BJ (cell line): ENCODE measurements around the gene SEC23A. TPM values are rescaled to one million over a fixed set of nuclear protein-coding genes. Genes with fewer than 3 reads are reported as not detected.
"Not testable (repeated sequence)": the region's sequence is repeated elsewhere in the genome, so short reads cannot be mapped to it uniquely, and the experiment has no call there.

Experiments
- CTCF ChIA-PET: fragments of 350-600 bp; formaldehyde crosslinking; extraction: SDS; loops from one replicate; lab custom pipeline; 2021; ENCODE audit warnings: antibody characterized with exemption, inconsistent platforms; lab: Yijun Ruan, JAX
- POLR2A ChIA-PET: fragments of 300-600 bp; sonication (Branson Sonifier 250); formaldehyde crosslinking; extraction: SDS; loops from one replicate; lab custom pipeline; 2021; ENCODE audit warnings: antibody characterized with exemption; lab: Charles Lee
- DNase-seq: peaks from one replicate; pipeline ENCODE4 v3.0.0-alpha.2; 2011; ENCODE audit warnings: low read depth
- H3K27me3 ChIP-seq: 2 replicates; pipeline ENCODE4 v1.6.0; 2011; ENCODE audit warnings: low read length; ENCODE audit not compliant: control insufficient read depth, insufficient read depth
- H3K36me3 ChIP-seq: 2 replicates; pipeline ENCODE4 v1.5.1; 2011; ENCODE audit warnings: low read length; ENCODE audit not compliant: control insufficient read depth, insufficient read depth
- H3K4me3 ChIP-seq: 2 replicates; pipeline ENCODE4 v1.5.1; 2011; ENCODE audit warnings: low read depth, mild to moderate bottlenecking, control low read depth, low read length
- CTCF ChIP-seq: IDR thresholded peaks from 2 replicates; pipeline ENCODE4 v1.5.1; 2011; ENCODE audit warnings: low read depth, mild to moderate bottlenecking, control low read depth, inconsistent platforms, low read length, moderate library complexity; ENCODE audit not compliant: insufficient read depth
- polyA plus RNA-seq: library from polyadenylated mRNA; depleted of rRNA; stranded (reverse); fragments of >200 nt; gene quantifications from 2 replicates; pipeline ENCODE4 v1.2.3, GENCODE V29; 2011

SEC23A gene
- polyA plus RNA-seq, 1 experiment: 157 TPM

- no peak overlapping the region for H3K4me3 ChIP-seq
- H3K36me3 ChIP-seq: peaks cover 2% of the 10 kb centered on the region
- no peak for TF ChIP-seq CTCF
- DNase-seq: no peak
- H3K27me3 ChIP-seq: no peaks in the 10 kb centered on the region
- ChIA-PET POLR2A (no interaction called here), CTCF (interaction anchor here (1.3 kb wide), 1 partner anchor 9 kb away, joined by 4 read pairs; no protein-coding TSS in a partner anchor)
These were observed 77.7 kb downstream of the SEC23A start for GRCh38 chr14:39025250-39025809.

- DNase-seq: no peak
- CTCF ChIA-PET: interaction anchor here (1.0 to 1.2 kb wide), 2 partner anchors 9 to 50 kb away, joined by 3 to 8 read pairs; no protein-coding TSS in a partner anchor
- Histone ChIP-seq H3K27me3 (no peaks in the 10 kb centered on the region), H3K4me3 (no peak overlapping the region), H3K36me3 (no peaks in the 10 kb centered on the region)
- POLR2A ChIA-PET: no interaction called here
- TF ChIP-seq CTCF: no peak
These were observed 78.8 kb downstream of the SEC23A start for GRCh38 chr14:39023939-39024871.

- POLR2A ChIA-PET, H3K36me3 ChIP-seq, DNase-seq, H3K4me3 ChIP-seq, H3K27me3 ChIP-seq: not testable (repeated sequence)
- CTCF ChIA-PET: interaction anchor here (0.7 to 2.7 kb wide), 6 partner anchors 10 to 295 kb away, joined by 3 to 15 read pairs (median 4); no protein-coding TSS in a partner anchor
These were observed 85.7 kb downstream of the SEC23A start for GRCh38 chr14:39017096-39018016.

- ChIA-PET POLR2A (no interaction called here), CTCF (interaction anchor here (0.6 to 2.7 kb wide), 9 partner anchors 9 to 1214 kb away, joined by 3 to 15 read pairs (median 3); no protein-coding TSS in a partner anchor)
- H3K27me3 ChIP-seq: no peaks in the 10 kb centered on the region
- no peak for TF ChIP-seq CTCF
- H3K4me3 ChIP-seq: no peak overlapping the region
- no peaks in the 10 kb centered on the region for H3K36me3 ChIP-seq
- no peak for DNase-seq
These were observed 86.3 kb downstream of the SEC23A start for GRCh38 chr14:39016733-39017095.

DNA sequence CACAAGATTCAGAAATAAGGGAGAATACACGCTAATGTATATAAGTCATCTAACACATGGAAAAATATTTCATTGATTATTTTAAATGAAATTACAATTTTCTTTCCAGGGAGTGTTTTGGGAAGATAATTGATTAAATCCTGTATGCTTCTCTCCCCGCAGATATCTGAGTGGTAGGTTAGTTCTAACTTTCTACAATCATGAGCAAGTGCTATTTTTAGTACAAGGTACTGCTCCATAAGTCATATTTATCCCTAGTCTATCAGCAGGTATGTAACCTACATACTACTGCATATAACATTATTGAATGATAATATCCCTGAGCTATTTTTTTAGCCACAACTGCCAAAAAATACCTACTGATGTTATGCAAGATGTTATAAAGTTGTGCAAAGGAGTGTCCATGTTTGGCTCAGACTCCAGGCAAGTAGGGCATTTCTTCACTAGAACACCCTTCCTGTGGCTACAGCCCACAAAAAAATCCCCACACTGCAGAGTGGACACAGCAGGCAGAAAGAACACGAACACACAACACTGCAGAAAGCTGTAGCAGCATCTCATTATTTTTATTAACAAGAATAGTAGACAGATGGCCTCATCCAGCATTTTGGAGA is 87.0 kb downstream of the SEC23A start:
- no peaks in the 10 kb centered on the region for H3K36me3 ChIP-seq
- DNase-seq: no peak
- H3K4me3 ChIP-seq: no peak overlapping the region
- CTCF ChIA-PET: interaction anchor here (0.6 to 2.8 kb wide), 20 partner anchors 8 to 1214 kb away, joined by 3 to 15 read pairs (median 4); no protein-coding TSS in a partner anchor
- H3K27me3 ChIP-seq: no peaks in the 10 kb centered on the region
- POLR2A ChIA-PET: no interaction called here
- no peak for TF ChIP-seq CTCF
